ENCODE results near the gene P2RY11. TPM values are rescaled to one million over a fixed set of nuclear protein-coding genes. Genes with fewer than 3 reads are reported as not detected.

P2RY11 gene
- total RNA-seq, 1 experiment from 2014 or later: 60.6 TPM

DNA sequence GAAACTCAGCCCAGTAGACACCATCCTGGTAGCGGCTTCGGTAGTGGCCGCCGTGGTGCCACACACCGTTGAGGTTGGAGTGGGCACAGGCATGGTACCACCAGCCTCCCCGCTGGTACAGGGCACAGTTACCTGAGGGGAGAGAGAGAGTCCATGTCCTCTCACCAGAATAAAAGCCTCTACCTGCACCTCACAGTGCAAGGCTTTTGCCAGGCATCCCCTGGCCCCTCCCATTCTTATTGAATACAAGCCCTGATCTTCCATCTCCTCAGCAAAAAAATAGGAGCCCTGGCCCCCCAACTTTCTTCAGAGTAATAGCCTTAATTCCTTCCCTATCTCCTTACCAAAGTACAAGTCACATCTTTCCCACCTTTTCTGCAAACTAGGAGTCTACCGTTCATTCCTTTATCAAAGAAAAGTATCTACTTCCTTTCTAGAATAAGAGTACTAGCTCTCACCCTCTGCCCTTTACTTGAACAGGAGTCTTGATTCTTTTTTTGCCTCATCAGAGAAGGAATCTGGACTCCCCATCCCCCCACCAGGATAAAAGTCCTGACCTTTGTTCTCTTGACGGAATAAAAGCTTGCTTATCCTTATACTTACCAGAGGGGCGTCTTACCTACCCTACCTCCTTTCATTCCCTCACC lies 18.7 kb upstream of the P2RY11 start:
- WGBS (ENCODE audit: extremely low coverage, insufficient read length, low lambda C conversion rate): no CpG with 5 or more reads among the region's 9 CpGs
- Histone ChIP-seq H4K91ac (ENCODE audit: insufficient read length, low read depth, low read length) (no peak overlapping the region), H2BK20ac (ENCODE audit: low read depth, low read length, poor library complexity, severe bottlenecking) (no peak overlapping the region), H3K23me2 (ENCODE audit: insufficient read length, low read depth, low read length, poor library complexity, severe bottlenecking) (peaks cover 3% of the 10 kb centered on the region), H3K9me3 (ENCODE audit: control insufficient read depth, low read depth, low read length) (no peaks in the 10 kb centered on the region), H3T11ph (ENCODE audit: low read length) (no peak overlapping the region), H2AK5ac (ENCODE audit: insufficient read length, low read length) (no peak overlapping the region), H4K5ac (ENCODE audit: insufficient read length, low read depth, low read length) (no peak overlapping the region), H3K14ac (ENCODE audit: insufficient read depth, low read length) (no peak overlapping the region), H2BK120ac (ENCODE audit: low read depth, low read length, poor library complexity, severe bottlenecking) (no peak overlapping the region), H3K9ac (ENCODE audit: extremely low read depth, insufficient read length, low read length) (no peak overlapping the region), H3K79me2 (ENCODE audit: insufficient read depth, low read length) (no peaks in the 10 kb centered on the region), H2AFZ (ENCODE audit: low read length) (no peak overlapping the region), H3K18ac (ENCODE audit: insufficient read length, low read depth, low read length) (no peak overlapping the region), H4K20me1 (ENCODE audit: control insufficient read depth, insufficient read depth, insufficient read length) (no peaks in the 10 kb centered on the region), H3K23ac (ENCODE audit: insufficient read length, low read depth, low read length) (no peak overlapping the region), H3K4me2 (ENCODE audit: insufficient read depth, insufficient read length, low read length) (no peak overlapping the region), H4K8ac (replicated peaks; ENCODE audit: insufficient read length, low read depth, low read length) (no peak overlapping the region), H3K27me3 (ENCODE audit: insufficient read depth, low read length) (peaks cover 3% of the 10 kb centered on the region), H2BK15ac (ENCODE audit: low read depth, low read length) (no peak overlapping the region), H3K4me1 (ENCODE audit: insufficient read depth, low read length) (no peaks in the 10 kb centered on the region), H2BK5ac (ENCODE audit: insufficient read length, low read length) (no peak overlapping the region), H3K79me1 (ENCODE audit: insufficient read depth, low read depth, low read length, poor library complexity, severe bottlenecking) (no peaks in the 10 kb centered on the region), H2BK12ac (ENCODE audit: insufficient read length, low read depth, low read length) (no peak overlapping the region), H3K56ac (ENCODE audit: insufficient read length, low read depth, low read length) (no peak overlapping the region), H3K27ac (ENCODE audit: insufficient read length, low read depth, low read length) (no peak overlapping the region), H3K4ac (ENCODE audit: low read depth, low read length) (no peak overlapping the region)
- Mint-ChIP-seq H3K27ac (no peak overlapping the region), H3K4me3 (no peak overlapping the region), H3K9me3 (peaks cover 0 to 3% of the 10 kb centered on the region in 2 experiments; a peak in 1 of 5 replicates), H3K36me3 (ENCODE audit: insufficient read depth in 1 of 3, low read depth in 3 of 3) (peaks cover 4 to 21% (median 11%) of the 10 kb centered on the region in 3 experiments), H3K27me3 (ENCODE audit: low read depth) (peaks cover 38% of the 10 kb centered on the region), H3K4me1 (no peaks in the 10 kb centered on the region)
- DNase-seq: no peak
- TF ChIP-seq, protein P1, sequence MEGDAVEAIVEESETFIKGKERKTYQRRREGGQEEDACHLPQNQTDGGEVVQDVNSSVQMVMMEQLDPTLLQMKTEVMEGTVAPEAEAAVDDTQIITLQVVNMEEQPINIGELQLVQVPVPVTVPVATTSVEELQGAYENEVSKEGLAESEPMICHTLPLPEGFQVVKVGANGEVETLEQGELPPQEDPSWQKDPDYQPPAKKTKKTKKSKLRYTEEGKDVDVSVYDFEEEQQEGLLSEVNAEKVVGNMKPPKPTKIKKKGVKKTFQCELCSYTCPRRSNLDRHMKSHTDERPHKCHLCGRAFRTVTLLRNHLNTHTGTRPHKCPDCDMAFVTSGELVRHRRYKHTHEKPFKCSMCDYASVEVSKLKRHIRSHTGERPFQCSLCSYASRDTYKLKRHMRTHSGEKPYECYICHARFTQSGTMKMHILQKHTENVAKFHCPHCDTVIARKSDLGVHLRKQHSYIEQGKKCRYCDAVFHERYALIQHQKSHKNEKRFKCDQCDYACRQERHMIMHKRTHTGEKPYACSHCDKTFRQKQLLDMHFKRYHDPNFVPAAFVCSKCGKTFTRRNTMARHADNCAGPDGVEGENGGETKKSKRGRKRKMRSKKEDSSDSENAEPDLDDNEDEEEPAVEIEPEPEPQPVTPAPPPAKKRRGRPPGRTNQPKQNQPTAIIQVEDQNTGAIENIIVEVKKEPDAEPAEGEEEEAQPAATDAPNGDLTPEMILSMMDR (conservative IDR thresholded peaks at IDR 0.05): no peak
